Panc1 (cell line): ENCODE results near the gene SKAP1.

Experiments used
- CTCF ChIP-seq: fragments of 450-650 bp; IDR thresholded peaks from 2 replicates; pipeline ENCODE4 v1.5.1; 2017; ENCODE audit warnings: mild to moderate bottlenecking
- SIN3A ChIP-seq: IDR thresholded peaks from 2 replicates; pipeline ENCODE4 v1.6.1; 2012; ENCODE audit warnings: low read depth, mild to moderate bottlenecking, low read length, moderate library complexity, borderline replicate concordance; ENCODE audit not compliant: insufficient read depth

GRCh38 chr17:48125829-48126531, 304.0 kb downstream of the SKAP1 start:
- TF ChIP-seq CTCF (no peak), SIN3A (no peak)
